SK-N-SH (cell line): ENCODE data around the gene DNAJC1. TPM values are rescaled to one million over a fixed set of nuclear protein-coding genes. Genes with fewer than 3 reads are reported as not detected.

Experiments
- CTCF ChIA-PET: fragments of 300-600, 350-600 bp; formaldehyde crosslinking; extraction: SDS; loops from one replicate; lab custom pipeline; 2021; lab: Yijun Ruan, JAX
- POLR2A ChIA-PET: fragments of 350-600 bp; sonication (Branson Sonifier 250); formaldehyde crosslinking; extraction: SDS; loops from one replicate; lab custom pipeline; 2020; ENCODE audit warnings: antibody characterized with exemption, inconsistent platforms; lab: Yijun Ruan, JAX
- DNase-seq: peaks from one replicate; pipeline ENCODE4 v3.0.0; 2012
- H2AFZ ChIP-seq: fragments of 200-600 bp; sonication (generic); 2 replicates; pipeline ENCODE4 v1.8.1; 2016; ENCODE audit warnings: antibody characterized with exemption, mild to moderate bottlenecking, low read depth
- H3F3A ChIP-seq: fragments of 200-600 bp; sonication (generic); replicated peaks from 2 replicates; pipeline ENCODE3; 2016; ENCODE audit warnings: antibody characterized with exemption, mild to moderate bottlenecking; ENCODE audit not compliant: insufficient read depth
- H3K27ac ChIP-seq, 2 experiments: fragments of 200-500 bp in 1 of 2; fragments of 200-600 bp in 1 of 2; sonication (Bioruptor generic) in 1 of 2; sonication (generic), shearing (Covaris generic) in 1 of 2; 2 replicates each; pipeline versions ENCODE4 v1.5.1 to v1.6.1; 2014 to 2016; ENCODE audit warnings: low read depth in 2 of 2, inconsistent platforms in 1 of 2, low read length in 1 of 2, mild to moderate bottlenecking in 1 of 2, mixed read lengths in 1 of 2
- H3K27me3 ChIP-seq: fragments of 200-600 bp; sonication (generic), shearing (Covaris generic); 2 replicates; pipeline ENCODE4 v1.6.1; 2016; ENCODE audit warnings: mixed run types; ENCODE audit not compliant: insufficient read depth
- H3K36me3 ChIP-seq, 2 experiments: fragments of 200-500 bp in 1 of 2; fragments of 200-600 bp in 1 of 2; sonication (Bioruptor generic) in 1 of 2; sonication (generic) in 1 of 2; replicated peaks in 1 of 2; 2 replicates each; pipeline versions ENCODE3 to v1.5.1; 2014 to 2016; ENCODE audit warnings: low read length in 1 of 2, mild to moderate bottlenecking in 1 of 2; ENCODE audit not compliant: insufficient read depth in 2 of 2, control insufficient read depth in 1 of 2
- H3K4me1 ChIP-seq, 2 experiments: fragments of 200-500 bp in 1 of 2; fragments of 200-600 bp in 1 of 2; sonication (Bioruptor generic) in 1 of 2; sonication (generic), shearing (Covaris generic) in 1 of 2; 2 replicates each; pipeline versions ENCODE4 v1.5.1 to v1.6.1; 2014 to 2016; ENCODE audit warnings: low read depth in 1 of 2, low read length in 1 of 2, mixed run types in 1 of 2; ENCODE audit not compliant: insufficient read depth in 2 of 2, control insufficient read depth in 1 of 2
- H3K4me2 ChIP-seq: fragments of 200-600 bp; sonication (generic), shearing (Covaris generic); 2 replicates; pipeline ENCODE4 v1.6.1; 2017; ENCODE audit warnings: mixed run types
- H3K4me3 ChIP-seq, 2 experiments: fragments of 200-500 bp in 1 of 2; fragments of 200-600 bp in 1 of 2; sonication (Bioruptor generic) in 1 of 2; sonication (generic), shearing (Covaris generic) in 1 of 2; 2 replicates each; pipeline versions ENCODE4 v1.5.1 to v1.8.1; 2014 to 2016; ENCODE audit warnings: low read depth in 2 of 2, inconsistent platforms in 1 of 2, low read length in 1 of 2, mild to moderate bottlenecking in 1 of 2, mixed read lengths in 1 of 2, moderate library complexity in 1 of 2
- H3K79me2 ChIP-seq: fragments of 200-600 bp; sonication (generic); 2 replicates; pipeline ENCODE4 v1.8.1; 2017; ENCODE audit warnings: mild to moderate bottlenecking; ENCODE audit not compliant: insufficient read depth
- H3K9ac ChIP-seq: fragments of 200-600 bp; sonication (generic); 2 replicates; pipeline ENCODE4 v1.6.1; 2017; ENCODE audit warnings: mixed run types
- H3K9me2 ChIP-seq: fragments of 200-600 bp; sonication (generic); 2 replicates; pipeline ENCODE4 v1.6.1; 2017; ENCODE audit warnings: mixed run types
- H3K9me3 ChIP-seq: fragments of 200-600 bp; sonication (generic); 2 replicates; pipeline ENCODE4 v1.6.1; 2017; ENCODE audit warnings: mixed run types, mild to moderate bottlenecking, moderate library complexity
- H4K20me1 ChIP-seq: fragments of 200-600 bp; sonication (generic); 2 replicates; pipeline ENCODE4 v1.6.1; 2017; ENCODE audit warnings: mild to moderate bottlenecking, mixed run types; ENCODE audit not compliant: insufficient read depth
- CHD2 ChIP-seq: fragments of 150-350 bp; IDR thresholded peaks from 2 replicates; pipeline ENCODE4 v1.6.1; 2018; ENCODE audit warnings: low read length; ENCODE audit not compliant: partially characterized antibody
- ELF1 ChIP-seq: IDR thresholded peaks from 2 replicates; pipeline ENCODE4 v1.4.0; 2012
- EP300 ChIP-seq, 2 experiments: IDR thresholded peaks; 2 replicates each; pipeline versions ENCODE4 v1.4.0 to v1.6.1; 2012; ENCODE audit warnings: borderline replicate concordance in 1 of 2, low read depth in 1 of 2, low read length in 1 of 2
- EZH2phosphoT487 ChIP-seq: fragments of 200-600 bp; sonication (generic); IDR thresholded peaks from 2 replicates; pipeline ENCODE4 v1.6.1; 2017; ENCODE audit warnings: low read depth, mixed run types, mild to moderate bottlenecking, antibody characterized with exemption, moderate library complexity, borderline replicate concordance
- FOSL2 ChIP-seq: IDR thresholded peaks from 2 replicates; pipeline ENCODE4 v1.4.0; 2012; ENCODE audit warnings: low read depth, mild to moderate bottlenecking, moderate library complexity, borderline replicate concordance
- FOXJ3 ChIP-seq: sonication (generic); formaldehyde crosslinking; IDR thresholded peaks from 2 replicates; pipeline ENCODE4 v1.5.1; 2020; ENCODE audit warnings: mild to moderate bottlenecking, missing genetic modification reagents
- FOXM1 ChIP-seq: IDR thresholded peaks from 2 replicates; pipeline ENCODE4 v1.4.0; 2012; ENCODE audit warnings: low read depth, mild to moderate bottlenecking
- GABPA ChIP-seq: IDR thresholded peaks from 2 replicates; pipeline ENCODE4 v1.4.0; 2012; ENCODE audit warnings: low read depth, mild to moderate bottlenecking
- JUND ChIP-seq: IDR thresholded peaks from 2 replicates; pipeline ENCODE4 v1.4.0; 2012
- NFIC ChIP-seq: IDR thresholded peaks from 2 replicates; pipeline ENCODE4 v1.4.0; 2012; ENCODE audit warnings: borderline replicate concordance
- NRF1 ChIP-seq: IDR thresholded peaks from 2 replicates; pipeline ENCODE4 v1.6.1; 2012; ENCODE audit warnings: low read depth, mild to moderate bottlenecking, low read length
- PBX3 ChIP-seq: IDR thresholded peaks from 2 replicates; pipeline ENCODE4; 2012
- RAD21 ChIP-seq: IDR thresholded peaks from 2 replicates; pipeline ENCODE4 v1.6.1; 2012; ENCODE audit warnings: mild to moderate bottlenecking, low read length
- RCOR1 ChIP-seq: fragments of 150-350 bp; IDR thresholded peaks from 2 replicates; pipeline ENCODE4 v1.6.1; 2017; ENCODE audit warnings: antibody characterized with exemption, low read length
- RFX5 ChIP-seq: IDR thresholded peaks from 2 replicates; pipeline ENCODE4 v1.6.1; 2012; ENCODE audit warnings: mild to moderate bottlenecking, improper control_type of control experiment, low read length
- RXRA ChIP-seq: IDR thresholded peaks from 2 replicates; pipeline ENCODE4 v1.4.0; 2012; ENCODE audit warnings: low read depth, mild to moderate bottlenecking, borderline replicate concordance
- TCF12 ChIP-seq: IDR thresholded peaks from 2 replicates; pipeline ENCODE4 v1.4.0; 2012
- USF2 ChIP-seq: fragments of 150-350 bp; IDR thresholded peaks from 2 replicates; pipeline ENCODE4 v1.6.1; 2017; ENCODE audit warnings: antibody characterized with exemption, low read length, low read depth, borderline replicate concordance
- YY1 ChIP-seq: IDR thresholded peaks from 2 replicates; pipeline ENCODE4 v1.4.0; 2012; ENCODE audit warnings: low read depth, mild to moderate bottlenecking
- ZBTB33 ChIP-seq: IDR thresholded peaks from 2 replicates; pipeline ENCODE4 v1.4.0; 2012; ENCODE audit warnings: low read depth, borderline replicate concordance
- WGBS: methylation state at CpG from one replicate; pipeline ENCODE4 v1.1.6; 2017; ENCODE audit warnings: low lambda C conversion rate; 5-methylcytosine and 5-hydroxymethylcytosine counted together
- polyA plus RNA-seq, 3 experiments: library from polyadenylated mRNA; depleted of rRNA; stranded (reverse); fragments of >200 nt; gene quantifications; 2 replicates each; pipeline ENCODE4 v1.2.3, GENCODE V29; 2012
- TF ChIP-seq, protein P1 (sequence below): IDR thresholded peaks from 2 replicates; pipeline ENCODE4 v1.4.0; 2012; ENCODE audit warnings: low read depth, borderline replicate concordance
- TF ChIP-seq, protein P2 (sequence below): IDR thresholded peaks from 2 replicates; pipeline ENCODE4 v1.4.0; 2012; ENCODE audit warnings: low read depth

DNAJC1 gene
- polyA plus RNA-seq, 1 of the 3 experiments (the other 2 are of a cell fraction) = 9.3 TPM

- no peaks in the 10 kb centered on the region for H3K27me3 ChIP-seq
- CTCF ChIA-PET = no interaction called here
- no peaks in the 10 kb centered on the region for H4K20me1 ChIP-seq
- H3F3A ChIP-seq = no peaks in the 10 kb centered on the region
- no peak overlapping the region for H3K27ac ChIP-seq
- 82% methylated on average over 5 of the region's 5 CpGs for WGBS
- H3K4me1 ChIP-seq = no peaks in the 10 kb centered on the region
- H3K9me2 ChIP-seq = no peaks in the 10 kb centered on the region
- no peaks in the 10 kb centered on the region for H3K9me3 ChIP-seq
- no peaks in the 10 kb centered on the region for H3K79me2 ChIP-seq
- no peak overlapping the region for H2AFZ ChIP-seq
- no peak overlapping the region for H3K4me2 ChIP-seq
- no peaks in the 10 kb centered on the region for H3K36me3 ChIP-seq
- POLR2A ChIA-PET = no interaction called here
- no peak for DNase-seq
- no peak overlapping the region for H3K4me3 ChIP-seq
- TF ChIP-seq FOSL2 (no peak), RFX5 (no peak), TCF12 (no peak), ELF1 (no peak), GABPA (no peak), FOXJ3 (no peak), RXRA (no peak), RCOR1 (no peak), CHD2 (no peak), YY1 (no peak), NRF1 (no peak), JUND (no peak), ZBTB33 (no peak), EP300 (IDR thresholded peaks at IDR 0.05; ENCODE audit: borderline replicate concordance in 1 of 2, low read depth in 1 of 2, low read length in 1 of 2) (no peak), RAD21 (no peak)
- TF ChIP-seq, protein P1, sequence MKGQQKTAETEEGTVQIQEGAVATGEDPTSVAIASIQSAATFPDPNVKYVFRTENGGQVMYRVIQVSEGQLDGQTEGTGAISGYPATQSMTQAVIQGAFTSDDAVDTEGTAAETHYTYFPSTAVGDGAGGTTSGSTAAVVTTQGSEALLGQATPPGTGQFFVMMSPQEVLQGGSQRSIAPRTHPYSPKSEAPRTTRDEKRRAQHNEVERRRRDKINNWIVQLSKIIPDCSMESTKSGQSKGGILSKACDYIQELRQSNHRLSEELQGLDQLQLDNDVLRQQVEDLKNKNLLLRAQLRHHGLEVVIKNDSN = no peak
- H3K9ac ChIP-seq = no peak overlapping the region
Measured at GRCh38 chr10:22053048-22053447, 49.5 kb upstream of the DNAJC1 start.

DNA sequence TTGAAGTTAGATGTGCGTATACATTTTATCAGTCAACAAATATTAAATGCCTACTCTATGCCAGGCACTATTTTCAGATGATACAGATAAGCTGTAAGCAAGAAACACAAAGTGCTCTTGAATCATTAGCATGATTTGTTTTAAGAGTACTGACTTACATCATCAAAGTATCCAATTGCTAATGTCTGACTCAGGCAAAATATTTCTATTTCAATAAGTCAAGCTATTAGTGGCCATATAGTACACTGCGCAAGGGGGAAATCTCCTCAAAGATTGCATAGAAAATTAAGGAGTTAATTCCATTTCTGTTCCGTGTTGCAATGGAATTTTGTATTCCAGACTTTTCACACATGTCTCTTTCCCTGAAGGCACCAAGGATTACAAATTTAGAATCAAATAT, 46.1 kb upstream of the DNAJC1 start:
- Histone ChIP-seq H3K9me3 (no peaks in the 10 kb centered on the region), H3K4me2 (no peak overlapping the region), H3K79me2 (no peaks in the 10 kb centered on the region), H3F3A (no peaks in the 10 kb centered on the region), H4K20me1 (no peaks in the 10 kb centered on the region), H3K4me1 (no peaks in the 10 kb centered on the region), H2AFZ (no peak overlapping the region), H3K27me3 (no peaks in the 10 kb centered on the region), H3K9ac (no peak overlapping the region), H3K27ac (no peak overlapping the region), H3K4me3 (no peak overlapping the region), H3K9me2 (no peaks in the 10 kb centered on the region), H3K36me3 (no peaks in the 10 kb centered on the region)
- no peak for DNase-seq
- CTCF ChIA-PET = no interaction called here
- POLR2A ChIA-PET = no interaction called here
- 69% methylated on average over 3 of the region's 3 CpGs for WGBS
- TF ChIP-seq USF2 = no peak
- no peak for TF ChIP-seq PBX3
- TF ChIP-seq EP300 (IDR thresholded peaks at IDR 0.05; ENCODE audit: borderline replicate concordance in 1 of 2, low read depth in 1 of 2, low read length in 1 of 2) = no peak
- TF ChIP-seq YY1 = no peak
- no peak for TF ChIP-seq EZH2phosphoT487
- no peak for TF ChIP-seq FOXM1
- no peak for TF ChIP-seq NRF1
- no peak for TF ChIP-seq CHD2
- TF ChIP-seq, protein P2, sequence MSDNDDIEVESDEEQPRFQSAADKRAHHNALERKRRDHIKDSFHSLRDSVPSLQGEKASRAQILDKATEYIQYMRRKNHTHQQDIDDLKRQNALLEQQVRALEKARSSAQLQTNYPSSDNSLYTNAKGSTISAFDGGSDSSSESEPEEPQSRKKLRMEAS = no peak
- no peak for TF ChIP-seq NFIC
- no peak for TF ChIP-seq ZBTB33
- TF ChIP-seq RCOR1 = no peak
